ENCODE measurements around the gene USP37.

Gene USP37

DNA sequence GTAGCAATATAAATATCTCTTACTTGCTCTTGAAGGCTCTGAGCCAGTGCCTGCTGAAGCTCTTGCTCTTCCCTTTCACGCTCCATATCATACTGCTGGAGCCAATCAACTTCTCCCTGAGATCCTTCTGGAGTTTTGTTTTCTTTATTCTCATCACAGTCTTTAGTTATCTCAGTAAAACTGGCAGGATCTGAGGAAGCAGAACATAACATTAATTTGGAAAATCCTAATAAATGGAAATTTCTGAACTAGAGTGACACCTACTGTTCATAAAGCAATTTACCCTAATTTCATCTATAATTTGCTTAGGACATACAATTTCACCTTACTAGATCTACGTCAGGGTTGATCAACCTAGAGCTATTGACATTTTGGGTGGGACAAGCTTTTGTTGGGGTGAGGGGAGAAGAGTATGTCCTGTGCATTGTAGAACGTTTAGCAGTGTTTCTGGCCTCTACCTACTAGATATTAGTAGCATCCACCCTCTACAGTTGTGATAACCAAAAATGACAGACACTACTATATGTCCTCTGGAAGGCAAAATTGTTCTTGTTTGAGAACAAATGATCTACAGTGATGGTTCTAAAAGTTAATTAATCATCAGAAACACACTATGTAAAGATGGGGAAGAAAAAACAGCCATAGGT, 102.0 kb downstream of the USP37 start:
- Histone ChIP-seq H3K4me2 (ENCODE audit: low read length) (no peak overlapping the region), H3K27ac (ENCODE audit: low read depth, low read length, poor library complexity, severe bottlenecking) (no peak overlapping the region), H3K9me2 (ENCODE audit: low read depth, low read length) (no peaks in the 10 kb centered on the region), H4K20me1 (ENCODE audit: insufficient read depth, low read length) (no peaks in the 10 kb centered on the region), H3K79me2 (ENCODE audit: insufficient read depth, low read length) (no peaks in the 10 kb centered on the region), H3F3A (ENCODE audit: insufficient read depth, low read length) (no peaks in the 10 kb centered on the region), H3K27me3 (ENCODE audit: insufficient read depth, low read length) (no peaks in the 10 kb centered on the region), H3K4me3 (ENCODE audit: low read depth, low read length, poor library complexity, severe bottlenecking) (no peak overlapping the region), H3K4me1 (ENCODE audit: insufficient read depth, low read length, severe bottlenecking) (peaks cover under 1% of the 10 kb centered on the region), H3K36me3 (ENCODE audit: insufficient read depth, low read length) (peaks cover 35% of the 10 kb centered on the region), H3K9ac (ENCODE audit: low read length) (no peak overlapping the region), H3K9me3 (ENCODE audit: low read length) (no peaks in the 10 kb centered on the region), H2AFZ (ENCODE audit: low read length) (no peak overlapping the region)
- TF ChIP-seq, protein P1, sequence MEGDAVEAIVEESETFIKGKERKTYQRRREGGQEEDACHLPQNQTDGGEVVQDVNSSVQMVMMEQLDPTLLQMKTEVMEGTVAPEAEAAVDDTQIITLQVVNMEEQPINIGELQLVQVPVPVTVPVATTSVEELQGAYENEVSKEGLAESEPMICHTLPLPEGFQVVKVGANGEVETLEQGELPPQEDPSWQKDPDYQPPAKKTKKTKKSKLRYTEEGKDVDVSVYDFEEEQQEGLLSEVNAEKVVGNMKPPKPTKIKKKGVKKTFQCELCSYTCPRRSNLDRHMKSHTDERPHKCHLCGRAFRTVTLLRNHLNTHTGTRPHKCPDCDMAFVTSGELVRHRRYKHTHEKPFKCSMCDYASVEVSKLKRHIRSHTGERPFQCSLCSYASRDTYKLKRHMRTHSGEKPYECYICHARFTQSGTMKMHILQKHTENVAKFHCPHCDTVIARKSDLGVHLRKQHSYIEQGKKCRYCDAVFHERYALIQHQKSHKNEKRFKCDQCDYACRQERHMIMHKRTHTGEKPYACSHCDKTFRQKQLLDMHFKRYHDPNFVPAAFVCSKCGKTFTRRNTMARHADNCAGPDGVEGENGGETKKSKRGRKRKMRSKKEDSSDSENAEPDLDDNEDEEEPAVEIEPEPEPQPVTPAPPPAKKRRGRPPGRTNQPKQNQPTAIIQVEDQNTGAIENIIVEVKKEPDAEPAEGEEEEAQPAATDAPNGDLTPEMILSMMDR (IDR thresholded peaks at IDR 0.05; ENCODE audit: low read length), result peak; percentile 70
- TF ChIP-seq EZH2 (IDR thresholded peaks at IDR 0.05; ENCODE audit: borderline replicate concordance, low read length), result no peak

DNA sequence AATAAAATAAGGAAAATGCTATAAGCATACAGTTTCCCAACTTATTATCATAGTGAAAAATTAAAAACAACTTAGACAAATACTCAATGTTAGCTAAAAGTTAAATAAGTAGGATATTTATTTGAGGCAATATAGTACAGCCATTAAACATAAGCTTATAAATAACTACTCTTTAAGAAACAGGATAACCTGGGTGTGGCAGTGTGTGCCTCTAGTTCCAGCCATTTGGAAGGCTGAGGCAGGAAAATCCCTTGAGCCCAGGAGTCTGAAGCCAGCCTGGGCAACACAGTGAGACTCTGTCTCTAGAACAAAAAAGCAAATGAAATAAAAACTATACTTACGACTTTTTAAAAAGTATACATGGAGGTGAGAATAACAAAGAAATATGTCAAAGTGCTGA, 109.6 kb downstream of the USP37 start:
- H3K4me3 ChIP-seq (ENCODE audit: low read depth, low read length, poor library complexity, severe bottlenecking), result no peak overlapping the region
- H2AFZ ChIP-seq (ENCODE audit: low read length), result no peak overlapping the region
- H3K27ac ChIP-seq (ENCODE audit: low read depth, low read length, poor library complexity, severe bottlenecking), result no peak overlapping the region
- H3K4me1 ChIP-seq (ENCODE audit: insufficient read depth, low read length, severe bottlenecking), result no peaks in the 10 kb centered on the region
- no peaks in the 10 kb centered on the region for H3F3A ChIP-seq (ENCODE audit: insufficient read depth, low read length)
- TF ChIP-seq, protein P1 (IDR thresholded peaks at IDR 0.05; ENCODE audit: low read length), result no peak
- TF ChIP-seq EZH2 (IDR thresholded peaks at IDR 0.05; ENCODE audit: borderline replicate concordance, low read length), result no peak
- no peaks in the 10 kb centered on the region for H4K20me1 ChIP-seq (ENCODE audit: insufficient read depth, low read length)
- no peaks in the 10 kb centered on the region for H3K79me2 ChIP-seq (ENCODE audit: insufficient read depth, low read length)
- H3K9me2 ChIP-seq (ENCODE audit: low read depth, low read length), result no peaks in the 10 kb centered on the region
- H3K4me2 ChIP-seq (ENCODE audit: low read length), result no peak overlapping the region
- H3K9me3 ChIP-seq (ENCODE audit: low read length), result peaks cover 7% of the 10 kb centered on the region
- H3K36me3 ChIP-seq (ENCODE audit: insufficient read depth, low read length), result peaks cover 76% of the 10 kb centered on the region
- no peak overlapping the region for H3K9ac ChIP-seq (ENCODE audit: low read length)
- no peaks in the 10 kb centered on the region for H3K27me3 ChIP-seq (ENCODE audit: insufficient read depth, low read length)

DNA sequence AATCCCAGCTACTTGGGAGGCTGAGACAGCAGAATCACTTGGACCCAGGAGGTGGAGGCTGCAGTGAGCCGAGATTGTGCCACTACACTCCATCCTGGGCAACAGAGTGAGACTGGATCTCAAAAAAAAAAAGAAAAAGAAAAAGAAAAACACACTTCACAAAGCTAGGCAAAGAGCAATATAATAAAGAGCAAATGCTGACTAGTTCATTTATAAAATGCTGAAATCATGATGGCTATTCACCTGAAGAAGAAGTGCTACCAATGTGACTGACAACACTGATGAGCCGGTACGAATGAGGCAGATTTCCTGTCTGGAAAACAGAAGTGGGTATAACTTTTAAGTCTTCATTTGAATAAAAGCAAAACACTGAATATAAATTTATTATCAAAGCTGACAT, 111.3 kb downstream of the USP37 start:
- TF ChIP-seq, protein P1 (IDR thresholded peaks at IDR 0.05; ENCODE audit: low read length), result no peak
- no peak for TF ChIP-seq EZH2 (IDR thresholded peaks at IDR 0.05; ENCODE audit: borderline replicate concordance, low read length)
- Histone ChIP-seq H3K27me3 (ENCODE audit: insufficient read depth, low read length) (no peaks in the 10 kb centered on the region), H4K20me1 (ENCODE audit: insufficient read depth, low read length) (no peaks in the 10 kb centered on the region), H3K4me2 (ENCODE audit: low read length) (no peak overlapping the region), H3K27ac (ENCODE audit: low read depth, low read length, poor library complexity, severe bottlenecking) (no peak overlapping the region), H3F3A (ENCODE audit: insufficient read depth, low read length) (no peaks in the 10 kb centered on the region), H2AFZ (ENCODE audit: low read length) (no peak overlapping the region), H3K9me2 (ENCODE audit: low read depth, low read length) (no peaks in the 10 kb centered on the region), H3K9ac (ENCODE audit: low read length) (no peak overlapping the region), H3K79me2 (ENCODE audit: insufficient read depth, low read length) (no peaks in the 10 kb centered on the region), H3K9me3 (ENCODE audit: low read length) (peaks cover 7% of the 10 kb centered on the region), H3K4me1 (ENCODE audit: insufficient read depth, low read length, severe bottlenecking) (no peaks in the 10 kb centered on the region), H3K4me3 (ENCODE audit: low read depth, low read length, poor library complexity, severe bottlenecking) (no peak overlapping the region), H3K36me3 (ENCODE audit: insufficient read depth, low read length) (peaks cover 79% of the 10 kb centered on the region)

Data from OCI-LY1 (cell line).